Transverse colon (tissue), 4 donors: ENCODE results near the gene PKP3.

ENCODE experiments used
- EP300 ChIP-seq: sonication (generic); formaldehyde crosslinking; IDR thresholded peaks from one replicate; pipeline ENCODE4 v1.6.1; 2017; ENCODE audit warnings: antibody characterized with exemption, low read depth
- POLR2A ChIP-seq: fragments of 450-650 bp; IDR thresholded peaks from one replicate; pipeline ENCODE4 v1.6.1; 2016; ENCODE audit warnings: antibody characterized with exemption, mild to moderate bottlenecking, moderate library complexity
- POLR2AphosphoS5 ChIP-seq, 3 donors: sonication (generic); formaldehyde crosslinking; IDR thresholded peaks; one replicate each; pipeline ENCODE4 v1.6.1; 2016; ENCODE audit warnings: antibody characterized with exemption in 3 of 3
- TF ChIP-seq, protein P1 (sequence below), 5 experiments: fragments of 200-600 bp in 3 of 5; fragments of 450-650 bp in 2 of 5; sonication (generic) in 3 of 5; IDR thresholded peaks; 1 replicate in 2 of 5; 2 replicates in 3 of 5; pipeline ENCODE4 v1.5.1; 2016 to 2017; ENCODE audit warnings: antibody characterized with exemption in 5 of 5, inconsistent platforms in 3 of 5, mild to moderate bottlenecking in 2 of 5, moderate library complexity in 1 of 5

DNA sequence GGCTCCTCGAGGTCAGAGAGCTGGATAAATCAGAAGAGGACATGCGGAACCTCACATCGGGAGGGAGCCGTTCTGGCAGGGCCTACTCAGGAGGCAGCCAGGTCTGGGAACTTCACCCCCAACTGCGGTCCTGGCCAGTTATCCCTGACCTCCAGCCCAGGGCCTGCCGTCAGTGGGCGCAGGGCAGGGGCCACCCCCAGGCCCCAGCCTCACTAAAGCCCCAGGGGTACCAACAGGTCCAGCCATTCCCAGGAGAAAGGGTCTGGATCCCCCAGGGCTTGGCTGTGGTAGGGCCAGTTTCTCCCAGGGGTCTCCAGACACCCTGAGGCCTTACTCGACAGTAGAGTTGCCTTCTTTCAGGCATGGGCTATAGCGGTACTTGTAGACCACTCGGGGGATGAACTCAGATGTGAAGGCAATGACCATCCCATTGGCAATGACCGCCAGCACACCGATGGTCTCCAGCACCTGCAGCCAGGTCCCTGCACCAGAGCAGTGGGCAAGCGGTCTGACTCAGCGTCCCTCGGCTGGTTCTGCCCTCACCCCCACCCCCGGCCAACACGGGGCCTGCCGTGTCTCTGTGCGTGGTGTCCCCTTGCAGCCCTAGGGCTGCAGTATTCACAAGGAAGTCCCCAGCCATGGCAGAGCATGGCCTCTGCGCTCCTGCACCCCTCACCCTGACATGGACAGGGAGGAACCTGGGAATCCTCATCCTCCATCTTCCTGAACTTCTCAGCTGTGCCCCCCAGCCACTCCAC, 25.4 kb downstream of the PKP3 start:
- TF ChIP-seq POLR2A (no peak), EP300 (no peak), POLR2AphosphoS5 (IDR thresholded peaks at IDR 0.05) (no peak)
- TF ChIP-seq, protein P1, sequence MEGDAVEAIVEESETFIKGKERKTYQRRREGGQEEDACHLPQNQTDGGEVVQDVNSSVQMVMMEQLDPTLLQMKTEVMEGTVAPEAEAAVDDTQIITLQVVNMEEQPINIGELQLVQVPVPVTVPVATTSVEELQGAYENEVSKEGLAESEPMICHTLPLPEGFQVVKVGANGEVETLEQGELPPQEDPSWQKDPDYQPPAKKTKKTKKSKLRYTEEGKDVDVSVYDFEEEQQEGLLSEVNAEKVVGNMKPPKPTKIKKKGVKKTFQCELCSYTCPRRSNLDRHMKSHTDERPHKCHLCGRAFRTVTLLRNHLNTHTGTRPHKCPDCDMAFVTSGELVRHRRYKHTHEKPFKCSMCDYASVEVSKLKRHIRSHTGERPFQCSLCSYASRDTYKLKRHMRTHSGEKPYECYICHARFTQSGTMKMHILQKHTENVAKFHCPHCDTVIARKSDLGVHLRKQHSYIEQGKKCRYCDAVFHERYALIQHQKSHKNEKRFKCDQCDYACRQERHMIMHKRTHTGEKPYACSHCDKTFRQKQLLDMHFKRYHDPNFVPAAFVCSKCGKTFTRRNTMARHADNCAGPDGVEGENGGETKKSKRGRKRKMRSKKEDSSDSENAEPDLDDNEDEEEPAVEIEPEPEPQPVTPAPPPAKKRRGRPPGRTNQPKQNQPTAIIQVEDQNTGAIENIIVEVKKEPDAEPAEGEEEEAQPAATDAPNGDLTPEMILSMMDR (IDR thresholded peaks at IDR 0.05): no peak
